Trophoblast cell (in vitro differentiated cells and primary cell): ENCODE data around the gene PDCL2.
"Not testable (repeated sequence)": the region's sequence is repeated elsewhere in the genome, so short reads cannot be mapped to it uniquely, and the experiment has no call there.

Experiments used
- DNase-seq, 2 donors: peaks; one replicate each; pipeline ENCODE4 v3.0.0-alpha.2; 2016
- H2AFZ ChIP-seq: 2 replicates; pipeline ENCODE4 v1.6.1; 2013; ENCODE audit warnings: low read length, moderate library complexity, mild to moderate bottlenecking; ENCODE audit not compliant: insufficient read depth, poor library complexity
- H2AK5ac ChIP-seq: 2 replicates; pipeline ENCODE4 v1.6.1; 2013; ENCODE audit warnings: mild to moderate bottlenecking, low read length
- H2BK120ac ChIP-seq: 2 replicates; pipeline ENCODE4 v1.6.1; 2013; ENCODE audit warnings: low read length, mild to moderate bottlenecking, moderate library complexity; ENCODE audit not compliant: insufficient read depth, poor library complexity
- H2BK12ac ChIP-seq: 2 replicates; pipeline ENCODE4 v1.6.1; 2013; ENCODE audit warnings: mild to moderate bottlenecking, low read length, moderate library complexity
- H2BK5ac ChIP-seq: 2 replicates; pipeline ENCODE4 v1.6.1; 2013; ENCODE audit warnings: low read length, low read depth, moderate library complexity, mild to moderate bottlenecking; ENCODE audit not compliant: poor library complexity
- H3K14ac ChIP-seq: 2 replicates; pipeline ENCODE4 v1.6.1; 2013; ENCODE audit warnings: mild to moderate bottlenecking, low read length
- H3K18ac ChIP-seq: 2 replicates; pipeline ENCODE4 v1.6.1; 2013; ENCODE audit warnings: mild to moderate bottlenecking, low read length
- H3K23ac ChIP-seq: 2 replicates; pipeline ENCODE4 v1.6.1; 2013; ENCODE audit warnings: low read length
- H3K27ac ChIP-seq: 2 replicates; pipeline ENCODE4 v1.5.1; 2013; ENCODE audit warnings: low read depth, mild to moderate bottlenecking, inconsistent platforms, low read length, moderate library complexity
- H3K27me3 ChIP-seq: 2 replicates; pipeline ENCODE4 v1.6.1; 2013; ENCODE audit warnings: inconsistent platforms, mild to moderate bottlenecking, low read length, moderate library complexity; ENCODE audit not compliant: insufficient read depth
- H3K36me3 ChIP-seq, 2 experiments: 1 replicate in 1 of 2; 2 replicates in 1 of 2; pipeline ENCODE4 v1.6.1; 2013; ENCODE audit warnings: low read length in 2 of 2, mild to moderate bottlenecking in 2 of 2, moderate library complexity in 1 of 2; ENCODE audit not compliant: insufficient read depth in 2 of 2, control insufficient read depth in 1 of 2
- H3K4ac ChIP-seq: 2 replicates; pipeline ENCODE4 v1.6.1; 2013; ENCODE audit warnings: low read depth, mild to moderate bottlenecking, low read length, moderate library complexity
- H3K4me1 ChIP-seq, 2 experiments: 1 replicate in 1 of 2; 2 replicates in 1 of 2; pipeline ENCODE4 v1.6.1; 2013; ENCODE audit warnings: low read length in 2 of 2, mild to moderate bottlenecking in 2 of 2, moderate library complexity in 1 of 2; ENCODE audit not compliant: insufficient read depth in 2 of 2, control insufficient read depth in 1 of 2
- H3K4me2 ChIP-seq: 2 replicates; pipeline ENCODE4 v1.6.1; 2013; ENCODE audit warnings: inconsistent platforms, mild to moderate bottlenecking, low read length, moderate library complexity
- H3K4me3 ChIP-seq: 2 replicates; pipeline ENCODE4 v1.5.1; 2013; ENCODE audit warnings: mild to moderate bottlenecking, low read depth, low read length, inconsistent platforms
- H3K79me1 ChIP-seq: one replicate; pipeline ENCODE4 v1.6.1; 2013; ENCODE audit warnings: low read length
- H3K79me2 ChIP-seq: 2 replicates; pipeline ENCODE4 v1.6.1; 2013; ENCODE audit warnings: low read length, mild to moderate bottlenecking; ENCODE audit not compliant: control insufficient read depth, insufficient read depth, poor library complexity
- H3K9ac ChIP-seq: 2 replicates; pipeline ENCODE4 v1.6.1; 2013; ENCODE audit warnings: mild to moderate bottlenecking, low read length
- H3K9me3 ChIP-seq: 2 replicates; pipeline ENCODE4 v1.6.1; 2013; ENCODE audit warnings: low read depth, mild to moderate bottlenecking, control low read depth, inconsistent platforms, low read length; ENCODE audit not compliant: insufficient read depth
- H4K12ac ChIP-seq: 2 replicates; pipeline ENCODE4 v1.6.1; 2013; ENCODE audit warnings: low read depth, mild to moderate bottlenecking, low read length, moderate library complexity
- H4K8ac ChIP-seq: 2 replicates; pipeline ENCODE4 v1.6.1; 2013; ENCODE audit warnings: low read depth, mild to moderate bottlenecking, low read length, moderate library complexity
- H4K91ac ChIP-seq: one replicate; pipeline ENCODE4 v1.6.1; 2013; ENCODE audit warnings: low read depth, mild to moderate bottlenecking, low read length, moderate library complexity
- WGBS: extraction: QIAGEN DNeasy Blood & Tissue Kit; methylation state at CpG from one replicate; pipeline ENCODE4 v1.1.7; 2013; ENCODE audit warnings: missing lambda C conversion rate; ENCODE audit not compliant: insufficient read length, insufficient coverage; ENCODE audit errors: extremely low coverage; 5-methylcytosine and 5-hydroxymethylcytosine counted together

PDCL2 gene

DNA sequence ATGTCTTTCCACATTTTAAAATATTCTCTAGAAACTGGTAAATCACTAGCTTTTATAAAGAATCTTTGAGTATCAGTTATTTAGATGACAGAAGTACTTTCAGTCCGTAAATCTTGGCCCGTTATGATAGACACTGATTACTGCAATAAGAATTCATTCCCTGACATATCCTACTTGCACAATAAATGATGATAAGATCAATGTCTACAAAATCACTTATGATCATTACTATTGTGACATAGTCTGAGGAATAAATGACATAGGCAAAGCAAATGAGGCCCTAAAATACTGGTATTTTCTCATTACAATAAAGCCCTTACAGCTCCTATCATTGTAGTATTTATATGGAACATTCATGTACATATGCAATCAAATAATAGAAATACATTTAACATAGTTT lies 6.6 kb upstream of the PDCL2 start:
- Histone ChIP-seq H3K79me1 (no peaks in the 10 kb centered on the region), H3K36me3 (no peaks in the 10 kb centered on the region), H2AFZ (no peak overlapping the region), H3K4me2 (no peak overlapping the region), H3K9me3 (no peaks in the 10 kb centered on the region), H2AK5ac (no peak overlapping the region), H3K14ac (no peak overlapping the region), H3K9ac (no peak overlapping the region), H4K91ac (no peak overlapping the region), H3K23ac (no peak overlapping the region), H4K8ac (no peak overlapping the region), H2BK120ac (no peak overlapping the region), H3K27me3 (no peaks in the 10 kb centered on the region), H3K4me3 (no peak overlapping the region), H3K18ac (no peak overlapping the region), H3K4ac (no peak overlapping the region), H2BK12ac (no peak overlapping the region), H4K12ac (no peak overlapping the region), H2BK5ac (no peak overlapping the region), H3K79me2 (no peaks in the 10 kb centered on the region), H3K4me1 (no peaks in the 10 kb centered on the region), H3K27ac (no peak overlapping the region)
- DNase-seq: no peak
- no CpG with 5 or more reads among the region's 2 CpGs for WGBS

DNA sequence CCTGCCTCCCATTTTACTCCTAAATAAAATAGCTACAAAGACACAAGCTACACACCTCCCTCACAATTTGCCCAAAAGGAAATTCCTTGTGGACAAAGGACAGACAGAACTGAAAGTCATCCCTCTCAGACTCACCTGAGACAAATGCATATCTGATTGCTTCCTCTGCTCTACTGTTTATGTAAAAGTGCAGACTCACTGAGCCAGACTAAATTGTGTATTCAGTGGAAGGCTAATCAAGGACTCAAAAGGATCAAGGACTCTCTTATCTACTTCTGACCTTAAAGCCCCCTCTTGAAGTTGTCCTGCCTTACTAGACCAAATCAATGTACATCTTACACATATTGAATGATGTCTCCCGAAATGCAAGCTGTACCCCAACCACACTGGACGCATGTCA lies 3.9 kb downstream of the PDCL2 start:
- no peak overlapping the region for H3K9ac ChIP-seq
- WGBS: no CpG with 5 or more reads among the region's 2 CpGs
- no peak for DNase-seq
- H3K4me3 ChIP-seq: no peak overlapping the region
- H3K27ac ChIP-seq: no peak overlapping the region
- peaks cover 4% of the 10 kb centered on the region for H3K9me3 ChIP-seq
- no peak overlapping the region for H2BK120ac ChIP-seq
- no peak overlapping the region for H2BK5ac ChIP-seq
- H3K36me3 ChIP-seq: no peaks in the 10 kb centered on the region
- no peak overlapping the region for H4K8ac ChIP-seq
- no peak overlapping the region for H4K12ac ChIP-seq
- H3K4ac ChIP-seq: no peak overlapping the region
- no peak overlapping the region for H3K23ac ChIP-seq
- H3K4me2 ChIP-seq: no peak overlapping the region
- H3K79me1 ChIP-seq: no peaks in the 10 kb centered on the region
- H3K79me2 ChIP-seq: no peaks in the 10 kb centered on the region
- no peak overlapping the region for H4K91ac ChIP-seq
- H3K18ac ChIP-seq: no peak overlapping the region
- no peak overlapping the region for H2AFZ ChIP-seq
- H2AK5ac ChIP-seq: no peak overlapping the region
- H3K4me1 ChIP-seq: no peaks in the 10 kb centered on the region
- H3K27me3 ChIP-seq: no peaks in the 10 kb centered on the region
- no peak overlapping the region for H2BK12ac ChIP-seq
- no peak overlapping the region for H3K14ac ChIP-seq

DNA sequence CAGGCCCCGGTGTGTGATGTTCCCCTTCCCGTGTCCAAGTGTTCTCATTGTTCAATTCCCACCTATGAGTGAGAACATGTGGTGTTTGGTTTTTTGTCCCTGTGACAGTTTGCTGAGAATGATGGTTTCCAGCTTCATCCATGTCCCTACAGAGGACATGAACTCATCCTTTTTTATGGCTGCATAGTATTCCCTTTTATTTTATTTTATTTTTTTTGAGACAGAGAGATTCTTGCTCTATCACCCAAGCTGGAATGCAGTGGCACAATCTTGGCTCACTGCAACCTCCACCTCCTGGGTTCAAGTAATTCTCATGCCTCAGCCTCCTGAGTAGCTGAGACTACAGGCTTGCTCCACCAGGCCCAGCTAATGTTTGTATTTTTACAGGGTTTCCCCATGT lies 9.3 kb downstream of the PDCL2 start:
- H3K18ac ChIP-seq, H4K12ac ChIP-seq, H3K14ac ChIP-seq, H3K27me3 ChIP-seq, H2BK12ac ChIP-seq, H2AK5ac ChIP-seq, H2AFZ ChIP-seq, H3K4ac ChIP-seq, H2BK120ac ChIP-seq, H3K4me3 ChIP-seq, H4K91ac ChIP-seq, H3K9ac ChIP-seq, H3K79me1 ChIP-seq, DNase-seq, H3K9me3 ChIP-seq, H2BK5ac ChIP-seq, H3K27ac ChIP-seq, H3K36me3 ChIP-seq, H3K79me2 ChIP-seq, H3K23ac ChIP-seq, H4K8ac ChIP-seq, H3K4me1 ChIP-seq, H3K4me2 ChIP-seq: not testable (repeated sequence)
- no CpG with 5 or more reads among the region's 2 CpGs for WGBS

DNA sequence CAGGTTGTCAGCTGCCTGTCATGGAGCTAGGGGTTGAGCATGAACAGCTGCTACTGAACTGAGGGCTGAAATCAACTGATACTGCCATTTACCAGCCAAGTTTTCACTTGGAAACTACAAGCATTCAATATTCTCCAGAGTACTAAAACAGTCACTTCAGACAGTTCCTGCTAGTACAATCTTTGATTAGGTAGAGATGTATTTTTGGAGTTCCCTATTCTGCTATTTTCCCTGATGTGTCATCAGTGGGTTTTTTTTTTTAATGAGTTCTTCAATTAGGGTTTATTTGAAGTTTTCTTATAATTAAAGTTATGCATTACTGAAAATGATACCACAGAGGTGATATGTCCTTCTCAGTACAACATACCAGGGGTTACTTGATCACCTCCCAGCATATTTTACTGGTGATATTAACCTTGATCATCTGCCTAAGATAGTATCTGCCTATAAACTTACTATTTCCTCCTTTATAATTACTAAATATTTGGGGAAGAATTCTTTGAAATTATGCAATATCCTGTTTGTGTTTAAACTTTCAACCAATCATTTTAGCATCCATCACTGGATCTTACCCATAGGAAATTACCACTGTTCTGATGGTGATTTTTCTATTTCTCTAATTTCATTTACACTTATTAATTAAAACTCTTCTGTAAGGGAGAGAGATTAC lies 13.6 kb downstream of the PDCL2 start:
- Histone ChIP-seq H2BK12ac (no peak overlapping the region), H2BK120ac (no peak overlapping the region), H3K36me3 (no peaks in the 10 kb centered on the region), H4K12ac (no peak overlapping the region), H3K79me2 (no peaks in the 10 kb centered on the region), H3K9ac (no peak overlapping the region), H2AFZ (no peak overlapping the region), H4K91ac (no peak overlapping the region), H3K23ac (no peak overlapping the region), H3K9me3 (peaks cover 5% of the 10 kb centered on the region), H2AK5ac (no peak overlapping the region), H3K18ac (no peak overlapping the region), H3K79me1 (no peaks in the 10 kb centered on the region), H3K4me2 (no peak overlapping the region), H3K27me3 (no peaks in the 10 kb centered on the region), H4K8ac (no peak overlapping the region), H3K4me1 (no peaks in the 10 kb centered on the region), H2BK5ac (no peak overlapping the region), H3K14ac (no peak overlapping the region), H3K4me3 (no peak overlapping the region), H3K4ac (no peak overlapping the region), H3K27ac (no peak overlapping the region)
- DNase-seq: no peak
